ENCODE results near the gene STXBP6. TPM values are rescaled to one million over a fixed set of nuclear protein-coding genes. Genes with fewer than 3 reads are reported as not detected.

Gene STXBP6
- total RNA-seq, 2 donors from 2014 or later: 13.5 to 20.2 TPM

GRCh38 chr14:24885410-24885913, 164.5 kb downstream of the STXBP6 start:
- Histone ChIP-seq H3K9me3 (peaks cover 0 to 1% of the 10 kb centered on the region in 2 donors), H3K4me3 (no peak overlapping the region), H3K4me1 (peaks cover 0 to 25% of the 10 kb centered on the region in 2 donors), H3K27me3 (no peaks in the 10 kb centered on the region), H3K36me3 (no peaks in the 10 kb centered on the region), H3K27ac (no peak overlapping the region)
- no peak for TF ChIP-seq CTCF (IDR thresholded peaks at IDR 0.05)
- DNase-seq (ENCODE audit: low spot score): no peak

DNA sequence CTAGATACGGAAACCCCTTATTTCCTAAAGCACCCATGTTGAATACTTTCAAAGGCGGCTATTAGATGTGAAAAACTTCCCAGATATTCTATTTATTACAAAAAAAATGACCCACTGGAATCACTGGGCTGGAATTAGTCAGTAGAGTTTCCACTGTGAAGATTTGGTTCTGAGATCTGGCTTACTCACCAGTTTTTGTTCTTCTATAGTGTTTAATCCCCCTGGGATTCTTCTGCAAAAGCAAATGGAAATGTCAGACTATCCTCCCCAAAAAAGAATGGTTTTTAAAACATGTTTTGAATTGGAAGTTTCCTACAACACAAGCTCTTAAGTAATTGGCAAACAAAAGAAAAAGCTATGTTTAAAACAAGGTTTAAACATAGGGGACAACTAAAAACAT, 166.4 kb downstream of the STXBP6 start:
- Histone ChIP-seq H3K36me3 (no peaks in the 10 kb centered on the region), H3K27ac (no peak overlapping the region), H3K27me3 (no peaks in the 10 kb centered on the region), H3K4me3 (no peak overlapping the region), H3K9me3 (no peaks in the 10 kb centered on the region), H3K4me1 (peaks cover 0 to 39% of the 10 kb centered on the region in 2 donors)
- no peak for DNase-seq (ENCODE audit: low spot score)
- TF ChIP-seq CTCF (IDR thresholded peaks at IDR 0.05): no peak

GRCh38 chr14:24881116-24881893, 168.6 kb downstream of the STXBP6 start:
- no peaks in the 10 kb centered on the region for H3K36me3 ChIP-seq

GRCh38 chr14:24880689-24881088, 169.3 kb downstream of the STXBP6 start:
- TF ChIP-seq CTCF (IDR thresholded peaks at IDR 0.05): no peak
- H3K36me3 ChIP-seq: no peaks in the 10 kb centered on the region
- no peak for DNase-seq (ENCODE audit: low spot score)
- H3K27ac ChIP-seq: peak overlapping the region; percentile 59 to 63
- no peak overlapping the region for H3K4me3 ChIP-seq
- H3K9me3 ChIP-seq: no peaks in the 10 kb centered on the region
- no peaks in the 10 kb centered on the region for H3K27me3 ChIP-seq
- peaks cover 0 to 52% of the 10 kb centered on the region in 2 donors for H3K4me1 ChIP-seq

More at GRCh38 chr14:24881116-24881893, 168.6 kb downstream of the STXBP6 start:
- Histone ChIP-seq H3K27me3 (no peaks in the 10 kb centered on the region), H3K27ac (peak overlapping the region; percentile 59 to 63), H3K4me3 (no peak overlapping the region), H3K4me1 (peaks cover 0 to 46% of the 10 kb centered on the region in 2 donors), H3K9me3 (no peaks in the 10 kb centered on the region)
- no peak for DNase-seq (ENCODE audit: low spot score)
- no peak for TF ChIP-seq CTCF (IDR thresholded peaks at IDR 0.05)

DNA sequence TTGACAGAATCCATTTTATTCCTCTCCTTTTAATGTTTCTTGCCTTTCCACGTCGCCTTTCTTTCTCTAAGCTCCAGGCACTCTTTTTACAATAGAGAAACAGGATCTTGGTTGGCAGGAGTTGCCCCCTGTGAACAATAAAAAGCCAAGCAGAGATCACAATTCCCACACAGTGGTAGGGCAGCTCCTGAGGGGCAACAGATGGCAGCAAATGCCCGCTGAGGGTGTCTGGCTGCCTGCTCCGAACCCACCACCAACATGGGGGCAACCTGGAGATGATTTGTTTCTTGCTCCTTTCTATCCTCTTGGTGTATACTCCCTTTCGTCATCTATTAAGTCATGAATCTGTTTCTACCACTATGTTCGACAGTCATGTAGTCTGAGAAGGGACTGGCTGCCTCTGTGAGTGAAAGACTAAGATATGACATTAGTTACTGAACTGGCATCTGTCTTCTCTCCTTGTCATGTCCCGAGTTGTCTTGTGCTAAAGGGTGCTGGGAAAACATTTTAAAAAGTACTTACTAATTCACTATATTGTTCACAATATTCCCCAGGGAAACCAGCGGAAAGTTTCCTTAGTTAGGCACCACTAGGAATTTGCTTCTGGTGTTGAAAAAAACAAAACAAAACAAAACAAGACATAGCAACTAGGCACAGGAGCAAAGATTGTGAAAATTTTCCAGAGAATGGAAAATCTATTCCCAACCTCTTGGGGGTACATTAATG, 170.1 kb downstream of the STXBP6 start:
- peak overlapping the region; percentile 59 to 63 for H3K27ac ChIP-seq
- no peaks in the 10 kb centered on the region for H3K9me3 ChIP-seq
- no peak overlapping the region for H3K4me3 ChIP-seq
- peaks cover 0 to 61% of the 10 kb centered on the region in 2 donors for H3K4me1 ChIP-seq
- peak in 1 of 2 donors; percentile 28 for TF ChIP-seq CTCF (IDR thresholded peaks at IDR 0.05)
- H3K27me3 ChIP-seq: no peaks in the 10 kb centered on the region
- H3K36me3 ChIP-seq: no peaks in the 10 kb centered on the region
- no peak for DNase-seq (ENCODE audit: low spot score)

Data from right atrium auricular region (tissue), 2 donors.